IMR-90 (cell line): ENCODE measurements around the gene ABHD3. TPM values are rescaled to one million over a fixed set of nuclear protein-coding genes. Genes with fewer than 3 reads are reported as not detected.

Experiments used
- ATAC-seq: fragments of 200-7000 bp; cut with Tn5 transposase; 2 replicates; pipeline ENCODE4 v1.9.1; 2020; ENCODE audit warnings: low read depth, mild to moderate bottlenecking, moderate library complexity
- BruUV-seq: library from RNA; stranded (reverse); fragments of 400-500 nt; replicated peaks from 2 replicates; lab custom pipeline; 2021; lab: Mats Ljungman, UMichigan
- CTCF ChIA-PET: fragments of 300-600 bp; formaldehyde crosslinking; extraction: SDS; loops from one replicate; lab custom pipeline; 2021; ENCODE audit warnings: antibody characterized with exemption; lab: Yijun Ruan, JAX
- POLR2A ChIA-PET: fragments of 300-600 bp; sonication (Branson Sonifier 250); formaldehyde crosslinking; loops from one replicate; lab custom pipeline; 2022; ENCODE audit warnings: antibody characterized with exemption; ENCODE audit not compliant: unreplicated experiment; lab: Charles Lee
- DNase-seq: peaks from one replicate; pipeline ENCODE4 v3.0.0; 2013
- H2AFZ ChIP-seq: replicated peaks from 2 replicates; pipeline ENCODE3; 2013; ENCODE audit warnings: low read length, mild to moderate bottlenecking; ENCODE audit not compliant: poor library complexity
- H2AK5ac ChIP-seq: 2 replicates; pipeline ENCODE4 v1.6.1; 2013; ENCODE audit warnings: low read depth, low read length, inconsistent platforms
- H2AK9ac ChIP-seq: replicated peaks from 2 replicates; pipeline ENCODE3; 2013; ENCODE audit warnings: mild to moderate bottlenecking, low read depth, low read length, moderate library complexity; ENCODE audit not compliant: poor library complexity
- H2BK120ac ChIP-seq: 2 replicates; pipeline ENCODE4 v1.6.1; 2013; ENCODE audit warnings: low read depth, low read length, inconsistent platforms
- H2BK15ac ChIP-seq: 3 replicates; pipeline ENCODE4 v1.6.1; 2013; ENCODE audit warnings: low read depth, low read length, inconsistent platforms
- H2BK20ac ChIP-seq: 2 replicates; pipeline ENCODE4 v1.6.1; 2013; ENCODE audit warnings: low read depth, mild to moderate bottlenecking, inconsistent platforms, low read length, moderate library complexity
- H2BK5ac ChIP-seq: 2 replicates; pipeline ENCODE4 v1.6.1; 2013; ENCODE audit warnings: mild to moderate bottlenecking, low read depth, low read length, inconsistent platforms; ENCODE audit not compliant: poor library complexity, severe bottlenecking
- H3K14ac ChIP-seq: replicated peaks from 2 replicates; pipeline ENCODE4 v1.6.1; 2013; ENCODE audit warnings: low read depth, low read length, inconsistent platforms
- H3K18ac ChIP-seq: 2 replicates; pipeline ENCODE4 v1.6.1; 2013; ENCODE audit warnings: low read depth, low read length, control low read depth
- H3K23ac ChIP-seq: 2 replicates; pipeline ENCODE4 v1.6.1; 2013; ENCODE audit warnings: low read depth, low read length, inconsistent platforms
- H3K27ac ChIP-seq: 2 replicates; pipeline ENCODE4 v1.5.1; 2013; ENCODE audit warnings: mild to moderate bottlenecking, control low read depth, low read length; ENCODE audit not compliant: insufficient read depth
- H3K27me3 ChIP-seq: 2 replicates; pipeline ENCODE4 v1.6.1; 2013; ENCODE audit warnings: low read length; ENCODE audit not compliant: control insufficient read depth, insufficient read depth
- H3K36me3 ChIP-seq: 2 replicates; pipeline ENCODE4 v1.6.1; 2013; ENCODE audit warnings: low read length, mixed read lengths; ENCODE audit not compliant: control insufficient read depth, insufficient read depth
- H3K4ac ChIP-seq: 2 replicates; pipeline ENCODE4 v1.6.1; 2013; ENCODE audit warnings: low read depth, low read length, inconsistent platforms
- H3K4me1 ChIP-seq: 2 replicates; pipeline ENCODE4 v1.6.1; 2013; ENCODE audit warnings: low read length, mixed read lengths; ENCODE audit not compliant: control insufficient read depth, insufficient read depth
- H3K4me2 ChIP-seq: 2 replicates; pipeline ENCODE4 v1.6.1; 2013; ENCODE audit warnings: low read depth, mild to moderate bottlenecking, control low read depth, low read length, moderate library complexity
- H3K4me3 ChIP-seq: 2 replicates; pipeline ENCODE4 v1.5.1; 2013; ENCODE audit warnings: low read depth, mild to moderate bottlenecking, control low read depth, low read length, moderate library complexity; ENCODE audit not compliant: insufficient read depth
- H3K56ac ChIP-seq: 2 replicates; pipeline ENCODE4 v1.6.1; 2013; ENCODE audit warnings: low read length, inconsistent platforms; ENCODE audit not compliant: insufficient read depth; ENCODE audit errors: extremely low read depth
- H3K79me1 ChIP-seq, 2 experiments: 2 replicates each; pipeline ENCODE4 v1.6.1; 2013; ENCODE audit warnings: low read length in 2 of 2, inconsistent platforms in 1 of 2, low read depth in 1 of 2
- H3K9ac ChIP-seq: 2 replicates; pipeline ENCODE4 v1.6.1; 2013; ENCODE audit warnings: low read depth, low read length, control low read depth
- H3K9me1 ChIP-seq: 2 replicates; pipeline ENCODE4 v1.6.1; 2013; ENCODE audit warnings: low read length, inconsistent platforms; ENCODE audit not compliant: insufficient read depth
- H3K9me3 ChIP-seq: 2 replicates; pipeline ENCODE4 v1.6.1; 2013; ENCODE audit warnings: low read length; ENCODE audit not compliant: control insufficient read depth, insufficient read depth
- H4K20me1 ChIP-seq: 2 replicates; pipeline ENCODE4 v1.6.1; 2013; ENCODE audit warnings: low read length, inconsistent platforms; ENCODE audit not compliant: insufficient read depth
- H4K5ac ChIP-seq: 2 replicates; pipeline ENCODE4 v1.6.1; 2013; ENCODE audit warnings: mild to moderate bottlenecking, low read depth, low read length, control low read depth
- H4K8ac ChIP-seq, 2 experiments: 2 replicates each; pipeline ENCODE4 v1.6.1; 2013; ENCODE audit warnings: low read depth in 2 of 2, low read length in 2 of 2, control low read depth in 1 of 2, inconsistent platforms in 1 of 2
- H4K91ac ChIP-seq: 2 replicates; pipeline ENCODE4 v1.6.1; 2013; ENCODE audit warnings: low read depth, low read length, inconsistent platforms; ENCODE audit not compliant: insufficient read depth
- BHLHE40 ChIP-seq: fragments of 150-350 bp; IDR thresholded peaks from 2 replicates; pipeline ENCODE4 v1.6.1; 2016; ENCODE audit warnings: mild to moderate bottlenecking, low read depth, low read length
- CTCF ChIP-seq: conservative IDR thresholded peaks from 2 replicates; pipeline ENCODE4 v1.5.1; 2012; ENCODE audit warnings: mild to moderate bottlenecking, low read depth, low read length, improper control_type of control experiment
- ELK1 ChIP-seq: fragments of 150-350 bp; IDR thresholded peaks from 2 replicates; pipeline ENCODE4 v1.6.1; 2016; ENCODE audit warnings: low read depth, mild to moderate bottlenecking, low read length, moderate library complexity, borderline replicate concordance
- FOS ChIP-seq: fragments of 150-350 bp; IDR thresholded peaks from 2 replicates; pipeline ENCODE4 v1.6.1; 2016; ENCODE audit warnings: low read depth, low read length
- MAZ ChIP-seq: IDR thresholded peaks from 2 replicates; pipeline ENCODE4 v1.6.1; 2012; ENCODE audit warnings: low read depth, mild to moderate bottlenecking, low read length, improper control_type of control experiment, moderate library complexity, borderline replicate concordance
- MXI1 ChIP-seq: IDR thresholded peaks from 2 replicates; pipeline ENCODE4 v1.6.1; 2012; ENCODE audit warnings: low read depth, mild to moderate bottlenecking, low read length, moderate library complexity, borderline replicate concordance
- POLR2A ChIP-seq: IDR thresholded peaks from 2 replicates; pipeline ENCODE4 v1.6.1; 2012; ENCODE audit warnings: mild to moderate bottlenecking, low read depth, low read length
- RAD21 ChIP-seq: IDR thresholded peaks from 2 replicates; pipeline ENCODE4 v1.6.1; 2012; ENCODE audit warnings: low read length, improper control_type of control experiment
- RFX5 ChIP-seq: IDR thresholded peaks from 2 replicates; pipeline ENCODE4 v1.8.0; 2012; ENCODE audit warnings: low read depth, mild to moderate bottlenecking, low read length, moderate library complexity
- SMC3 ChIP-seq: fragments of 150-350 bp; IDR thresholded peaks from 2 replicates; pipeline ENCODE4 v1.6.1; 2016; ENCODE audit warnings: low read depth, mild to moderate bottlenecking, antibody characterized with exemption, low read length, moderate library complexity
- USF2 ChIP-seq: fragments of 150-350 bp; IDR thresholded peaks from 2 replicates; pipeline ENCODE4 v1.6.1; 2017; ENCODE audit warnings: mild to moderate bottlenecking, antibody characterized with exemption, low read length, low read depth
- WGBS, 2 experiments: methylation state at CpG; one replicate each; pipeline versions ENCODE4 v1.1.5 to v1.1.7; 2013; ENCODE audit warnings: missing lambda C conversion rate in 2 of 2; ENCODE audit not compliant: insufficient read length in 1 of 2; ENCODE audit errors: extremely low coverage in 2 of 2; 5-methylcytosine and 5-hydroxymethylcytosine counted together
- dilution Hi-C: fragments of 300-500 bp; cut with HindIII; formaldehyde crosslinking; loops from one replicate; pipeline ENCODE4 v1.14.3; 2018; ENCODE audit warnings: low sequenced_read_pairs; ENCODE audit not compliant: unreplicated experiment
- in situ Hi-C: fragments of 300-500 bp; cut with MboI; formaldehyde crosslinking; loops from 3 replicates; pipeline ENCODE4 v1.14.3; 2019; ENCODE audit warnings: low sequenced_read_pairs, inconsistent platforms, mixed read lengths
- intact Hi-C: fragments of 100-400 bp; cut with micrococcal nuclease; formaldehyde crosslinking; loops from 2 replicates; pipeline ENCODE4 v1.10.0; 2022
- polyA plus RNA-seq, 3 experiments: library from polyadenylated mRNA; depleted of rRNA; stranded (reverse); fragments of >200 nt; gene quantifications; 2 replicates each; pipeline ENCODE4 v1.2.3, GENCODE V29; 2012; ENCODE audit warnings: low replicate concordance in 1 of 3
- total RNA-seq: library from RNA; depleted of rRNA; stranded (reverse); fragments of >200 nt; gene quantifications from 2 replicates; pipeline ENCODE4 v1.2.3, GENCODE V29; 2012

ABHD3 gene
- total and polyA plus RNA-seq, 2 of the 4 experiments (the other 2 are of a cell fraction): 4.5 to 5.5 TPM

GRCh38 chr18:21747268-21747667 is 42.7 kb upstream of the ABHD3 start:
- Histone ChIP-seq H3K4me2 (no peak overlapping the region), H3K27ac (no peak overlapping the region), H2AK9ac (no peak overlapping the region), H4K91ac (no peak overlapping the region), H3K23ac (no peak overlapping the region), H3K9ac (no peak overlapping the region), H2BK5ac (no peak overlapping the region), H2BK15ac (no peak overlapping the region), H3K4me3 (no peak overlapping the region), H3K9me3 (no peaks in the 10 kb centered on the region), H2AK5ac (no peak overlapping the region), H4K20me1 (peaks cover 27% of the 10 kb centered on the region), H3K56ac (no peak overlapping the region), H3K4me1 (no peaks in the 10 kb centered on the region), H3K27me3 (no peaks in the 10 kb centered on the region), H4K5ac (no peak overlapping the region), H2BK120ac (no peak overlapping the region), H3K79me1 (peaks cover 19 to 62% of the 10 kb centered on the region in 2 experiments), H3K18ac (no peak overlapping the region), H3K14ac (no peak overlapping the region), H2AFZ (no peak overlapping the region), H4K8ac (no peak overlapping the region), H3K9me1 (peaks cover 3% of the 10 kb centered on the region; the same call in 1 of the 2 replicates), H3K4ac (no peak overlapping the region), H2BK20ac (no peak overlapping the region), H3K36me3 (no peaks in the 10 kb centered on the region; the same call in 1 of the 2 replicates)
- ChIA-PET POLR2A (no interaction called here), CTCF (no interaction called here)
- no TSS peak for BruUV-seq
- intact Hi-C loops: loop anchor here (10.0 kb wide), 2 partner anchors 108 to 132 kb away; partner anchors contain the start of gene SNRPD1
- ATAC-seq (no peak), DNase-seq (no peak)
- WGBS, 2 experiments: no CpG with 5 or more reads among the region's 2 CpGs
- in situ Hi-C loops: no loop called here
- TF ChIP-seq MAZ (no peak), CTCF (no peak), MXI1 (no peak), SMC3 (no peak), RAD21 (no peak), BHLHE40 (no peak), USF2 (no peak), ELK1 (no peak), RFX5 (no peak), POLR2A (no peak), FOS (no peak)
- dilution Hi-C loops: no loop called here
